HEK293 (cell line): ENCODE measurements around the gene EFNA2.
"Not testable (repeated sequence)": the region's sequence is repeated elsewhere in the genome, so short reads cannot be mapped to it uniquely, and the experiment has no call there.

ENCODE experiments used
- CTCF ChIA-PET: fragments of 350-600 bp; formaldehyde crosslinking; extraction: SDS; loops from one replicate; lab custom pipeline; 2021; ENCODE audit warnings: antibody characterized with exemption; lab: Yijun Ruan, JAX
- POLR2A ChIA-PET: fragments of 300-600 bp; formaldehyde crosslinking; extraction: SDS; loops from one replicate; lab custom pipeline; 2020; ENCODE audit warnings: antibody characterized with exemption, inconsistent platforms; lab: Yijun Ruan, JAX
- H3K27ac ChIP-seq: fragments of 200-500 bp; sonication (Bioruptor generic); 2 replicates; pipeline ENCODE4 v1.5.1; 2014; ENCODE audit warnings: low read depth, low read length, control low read depth, inconsistent platforms; ENCODE audit errors: extremely low read depth
- H3K36me3 ChIP-seq, 2 experiments: fragments of 200-500 bp in 1 of 2; sonication (Bioruptor generic) in 1 of 2; 1 replicate in 1 of 2; 2 replicates in 1 of 2; pipeline ENCODE4 v1.5.1; 2014 to 2017; ENCODE audit warnings: inconsistent platforms in 2 of 2, low read length in 2 of 2; ENCODE audit not compliant: control insufficient read depth in 2 of 2, insufficient read depth in 1 of 2
- H3K4me1 ChIP-seq: fragments of 200-500 bp; sonication (Bioruptor generic); 2 replicates; pipeline ENCODE4 v1.5.1; 2014; ENCODE audit warnings: mild to moderate bottlenecking, low read length, inconsistent platforms; ENCODE audit not compliant: control insufficient read depth, insufficient read depth
- H3K4me3 ChIP-seq: 2 replicates; pipeline ENCODE4 v1.5.1; 2011; ENCODE audit warnings: low read depth, mild to moderate bottlenecking, control low read depth, low read length, moderate library complexity
- H3K9me3 ChIP-seq: fragments of 200-500 bp; sonication (Bioruptor generic); 2 replicates; pipeline ENCODE4 v1.5.1; 2014; ENCODE audit warnings: low read depth, low read length, inconsistent platforms; ENCODE audit not compliant: control insufficient read depth, insufficient read depth
- BCL11A ChIP-seq: fragments of 450-650 bp; formaldehyde crosslinking; IDR thresholded peaks from 2 replicates; pipeline ENCODE4 v1.5.1; 2016; ENCODE audit warnings: low read depth, missing biosample characterization, missing genetic modification characterization
- BCL11B ChIP-seq: fragments of 450-650 bp; formaldehyde crosslinking; IDR thresholded peaks from 2 replicates; pipeline ENCODE4 v1.5.1; 2016; ENCODE audit warnings: low read depth, missing biosample characterization, missing genetic modification characterization
- GLIS2 ChIP-seq: fragments of 450-650 bp; formaldehyde crosslinking; IDR thresholded peaks from 2 replicates; pipeline ENCODE4 v1.5.1; 2016; ENCODE audit warnings: missing biosample characterization, missing genetic modification characterization
- KLF1 ChIP-seq: fragments of 450-650 bp; formaldehyde crosslinking; IDR thresholded peaks from 2 replicates; pipeline ENCODE4 v1.5.1; 2016; ENCODE audit warnings: missing biosample characterization, missing genetic modification characterization
- KLF8 ChIP-seq: fragments of 450-650 bp; formaldehyde crosslinking; IDR thresholded peaks from 2 replicates; pipeline ENCODE4 v1.5.1; 2016; ENCODE audit warnings: missing biosample characterization, missing genetic modification characterization
- ZBTB17 ChIP-seq: fragments of 450-650 bp; formaldehyde crosslinking; IDR thresholded peaks from 2 replicates; pipeline ENCODE4 v1.5.1; 2016; ENCODE audit warnings: missing biosample characterization, missing genetic modification characterization
- ZBTB7A ChIP-seq: fragments of 450-650 bp; formaldehyde crosslinking; IDR thresholded peaks from 2 replicates; pipeline ENCODE4 v1.5.1; 2016; ENCODE audit warnings: low read depth, missing biosample characterization, missing genetic modification characterization
- ZBTB8A ChIP-seq: fragments of 450-650 bp; formaldehyde crosslinking; IDR thresholded peaks from 2 replicates; pipeline ENCODE4 v1.5.1; 2016; ENCODE audit warnings: missing biosample characterization, missing genetic modification characterization
- ZNF600 ChIP-seq: fragments of 450-650 bp; formaldehyde crosslinking; IDR thresholded peaks from 2 replicates; pipeline ENCODE4 v1.5.1; 2016; ENCODE audit warnings: missing biosample characterization, missing genetic modification characterization
- TF ChIP-seq, protein P1 (sequence below): fragments of 450-650 bp; formaldehyde crosslinking; IDR thresholded peaks from 2 replicates; pipeline ENCODE4 v1.5.1; 2016; ENCODE audit warnings: missing biosample characterization, missing genetic modification characterization
- TF ChIP-seq, protein P2 (sequence below): fragments of 450-650 bp; formaldehyde crosslinking; IDR thresholded peaks from 2 replicates; pipeline ENCODE4 v1.5.1; 2016; ENCODE audit warnings: missing biosample characterization, missing genetic modification characterization
- TF ChIP-seq, protein P3 (sequence below): fragments of 450-650 bp; formaldehyde crosslinking; IDR thresholded peaks from 2 replicates; pipeline ENCODE4 v1.5.1; 2016; ENCODE audit warnings: missing biosample characterization, missing genetic modification characterization
- TF ChIP-seq, protein P4 (sequence below): fragments of 450-650 bp; formaldehyde crosslinking; IDR thresholded peaks from 2 replicates; pipeline ENCODE4 v1.5.1; 2016; ENCODE audit warnings: missing biosample characterization, missing genetic modification characterization
- TF ChIP-seq, protein P5 (sequence below): fragments of 450-650 bp; formaldehyde crosslinking; IDR thresholded peaks from 2 replicates; pipeline ENCODE4 v1.5.1; 2016; ENCODE audit warnings: missing biosample characterization, missing genetic modification characterization

The EFNA2 gene

DNA sequence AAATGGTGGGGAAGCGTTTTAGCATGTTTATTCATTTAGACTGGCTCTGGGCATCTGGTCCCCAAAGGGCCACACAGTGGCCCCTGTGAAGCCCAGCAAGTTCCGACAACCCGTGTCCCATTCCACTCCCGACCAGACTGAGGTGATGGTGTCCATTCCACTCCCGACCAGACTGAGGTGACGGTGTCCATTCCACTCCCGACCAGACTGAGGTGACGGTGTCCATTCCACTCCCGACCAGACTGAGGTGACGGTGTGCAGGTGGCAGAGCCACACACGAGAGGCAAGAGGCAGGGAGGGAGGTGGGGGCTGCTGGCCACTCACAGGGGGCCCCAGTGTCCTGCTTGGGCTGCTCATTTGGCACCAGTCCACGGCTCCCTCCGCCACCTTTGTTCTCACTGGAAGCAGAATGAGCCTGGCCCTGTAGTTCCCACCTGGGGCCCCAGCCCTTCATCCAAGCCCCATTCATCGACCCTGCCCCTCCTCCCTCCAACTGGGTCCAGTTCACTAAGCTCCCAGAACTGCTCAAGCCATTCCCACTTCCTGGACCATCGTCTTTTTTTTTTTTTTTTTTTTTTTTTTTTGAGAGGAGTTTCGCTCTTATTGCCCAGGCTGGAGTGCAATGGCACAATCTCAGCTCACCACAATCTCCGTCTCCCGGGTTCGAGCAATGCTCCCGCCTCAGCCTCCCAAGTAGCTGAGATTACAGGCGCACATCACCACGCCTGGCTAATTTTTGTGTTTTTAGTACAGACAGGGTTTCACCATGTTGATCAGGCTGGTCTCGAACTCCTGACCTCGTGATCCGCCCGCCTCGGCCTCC, 39.2 kb upstream of the EFNA2 start:
- H3K4me1 ChIP-seq, H3K27ac ChIP-seq, H3K9me3 ChIP-seq, H3K4me3 ChIP-seq: not testable (repeated sequence)
- peaks cover 0 to 16% of the 10 kb centered on the region in 2 experiments; a peak in 1 of 3 replicates for H3K36me3 ChIP-seq
- peak; percentile 92 for TF ChIP-seq ZNF600 (tag by site-specific recombination)
- TF ChIP-seq BCL11A = peak; percentile 89
- peak; percentile 39; the same call in 1 of the 2 replicates for TF ChIP-seq ZBTB17 (tag by site-specific recombination)
- TF ChIP-seq ZBTB7A = peak; percentile 77; the same call in 1 of the 2 replicates
- TF ChIP-seq, protein P1, sequence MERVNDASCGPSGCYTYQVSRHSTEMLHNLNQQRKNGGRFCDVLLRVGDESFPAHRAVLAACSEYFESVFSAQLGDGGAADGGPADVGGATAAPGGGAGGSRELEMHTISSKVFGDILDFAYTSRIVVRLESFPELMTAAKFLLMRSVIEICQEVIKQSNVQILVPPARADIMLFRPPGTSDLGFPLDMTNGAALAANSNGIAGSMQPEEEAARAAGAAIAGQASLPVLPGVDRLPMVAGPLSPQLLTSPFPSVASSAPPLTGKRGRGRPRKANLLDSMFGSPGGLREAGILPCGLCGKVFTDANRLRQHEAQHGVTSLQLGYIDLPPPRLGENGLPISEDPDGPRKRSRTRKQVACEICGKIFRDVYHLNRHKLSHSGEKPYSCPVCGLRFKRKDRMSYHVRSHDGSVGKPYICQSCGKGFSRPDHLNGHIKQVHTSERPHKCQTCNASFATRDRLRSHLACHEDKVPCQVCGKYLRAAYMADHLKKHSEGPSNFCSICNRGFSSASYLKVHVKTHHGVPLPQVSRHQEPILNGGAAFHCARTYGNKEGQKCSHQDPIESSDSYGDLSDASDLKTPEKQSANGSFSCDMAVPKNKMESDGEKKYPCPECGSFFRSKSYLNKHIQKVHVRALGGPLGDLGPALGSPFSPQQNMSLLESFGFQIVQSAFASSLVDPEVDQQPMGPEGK (tag by site-specific recombination) = peak; percentile 87
- peak; percentile 36 for TF ChIP-seq ZBTB8A (tag by site-specific recombination)
- TF ChIP-seq, protein P2, sequence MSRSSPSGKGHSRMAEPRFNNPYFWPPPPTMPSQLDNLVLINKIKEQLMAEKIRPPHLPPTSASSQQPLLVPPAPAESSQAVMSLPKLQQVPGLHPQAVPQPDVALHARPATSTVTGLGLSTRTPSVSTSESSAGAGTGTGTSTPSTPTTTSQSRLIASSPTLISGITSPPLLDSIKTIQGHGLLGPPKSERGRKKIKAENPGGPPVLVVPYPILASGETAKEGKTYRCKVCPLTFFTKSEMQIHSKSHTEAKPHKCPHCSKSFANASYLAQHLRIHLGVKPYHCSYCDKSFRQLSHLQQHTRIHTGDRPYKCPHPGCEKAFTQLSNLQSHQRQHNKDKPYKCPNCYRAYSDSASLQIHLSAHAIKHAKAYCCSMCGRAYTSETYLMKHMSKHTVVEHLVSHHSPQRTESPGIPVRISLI (tag by site-specific recombination) = peak; percentile 93
- TF ChIP-seq, protein P3, sequence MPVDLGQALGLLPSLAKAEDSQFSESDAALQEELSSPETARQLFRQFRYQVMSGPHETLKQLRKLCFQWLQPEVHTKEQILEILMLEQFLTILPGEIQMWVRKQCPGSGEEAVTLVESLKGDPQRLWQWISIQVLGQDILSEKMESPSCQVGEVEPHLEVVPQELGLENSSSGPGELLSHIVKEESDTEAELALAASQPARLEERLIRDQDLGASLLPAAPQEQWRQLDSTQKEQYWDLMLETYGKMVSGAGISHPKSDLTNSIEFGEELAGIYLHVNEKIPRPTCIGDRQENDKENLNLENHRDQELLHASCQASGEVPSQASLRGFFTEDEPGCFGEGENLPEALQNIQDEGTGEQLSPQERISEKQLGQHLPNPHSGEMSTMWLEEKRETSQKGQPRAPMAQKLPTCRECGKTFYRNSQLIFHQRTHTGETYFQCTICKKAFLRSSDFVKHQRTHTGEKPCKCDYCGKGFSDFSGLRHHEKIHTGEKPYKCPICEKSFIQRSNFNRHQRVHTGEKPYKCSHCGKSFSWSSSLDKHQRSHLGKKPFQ = peak; percentile 67; the same call in 1 of the 2 replicates
- TF ChIP-seq KLF1 (tag by site-specific recombination) = 0 out of 2 replicates have a peak, but pooled peaks have one; percentile 1
- peak; percentile 20; the same call in 1 of the 2 replicates for TF ChIP-seq KLF8
- TF ChIP-seq, protein P4, sequence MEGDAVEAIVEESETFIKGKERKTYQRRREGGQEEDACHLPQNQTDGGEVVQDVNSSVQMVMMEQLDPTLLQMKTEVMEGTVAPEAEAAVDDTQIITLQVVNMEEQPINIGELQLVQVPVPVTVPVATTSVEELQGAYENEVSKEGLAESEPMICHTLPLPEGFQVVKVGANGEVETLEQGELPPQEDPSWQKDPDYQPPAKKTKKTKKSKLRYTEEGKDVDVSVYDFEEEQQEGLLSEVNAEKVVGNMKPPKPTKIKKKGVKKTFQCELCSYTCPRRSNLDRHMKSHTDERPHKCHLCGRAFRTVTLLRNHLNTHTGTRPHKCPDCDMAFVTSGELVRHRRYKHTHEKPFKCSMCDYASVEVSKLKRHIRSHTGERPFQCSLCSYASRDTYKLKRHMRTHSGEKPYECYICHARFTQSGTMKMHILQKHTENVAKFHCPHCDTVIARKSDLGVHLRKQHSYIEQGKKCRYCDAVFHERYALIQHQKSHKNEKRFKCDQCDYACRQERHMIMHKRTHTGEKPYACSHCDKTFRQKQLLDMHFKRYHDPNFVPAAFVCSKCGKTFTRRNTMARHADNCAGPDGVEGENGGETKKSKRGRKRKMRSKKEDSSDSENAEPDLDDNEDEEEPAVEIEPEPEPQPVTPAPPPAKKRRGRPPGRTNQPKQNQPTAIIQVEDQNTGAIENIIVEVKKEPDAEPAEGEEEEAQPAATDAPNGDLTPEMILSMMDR (tag by site-specific recombination) = peak; percentile 51
- TF ChIP-seq, protein P5, sequence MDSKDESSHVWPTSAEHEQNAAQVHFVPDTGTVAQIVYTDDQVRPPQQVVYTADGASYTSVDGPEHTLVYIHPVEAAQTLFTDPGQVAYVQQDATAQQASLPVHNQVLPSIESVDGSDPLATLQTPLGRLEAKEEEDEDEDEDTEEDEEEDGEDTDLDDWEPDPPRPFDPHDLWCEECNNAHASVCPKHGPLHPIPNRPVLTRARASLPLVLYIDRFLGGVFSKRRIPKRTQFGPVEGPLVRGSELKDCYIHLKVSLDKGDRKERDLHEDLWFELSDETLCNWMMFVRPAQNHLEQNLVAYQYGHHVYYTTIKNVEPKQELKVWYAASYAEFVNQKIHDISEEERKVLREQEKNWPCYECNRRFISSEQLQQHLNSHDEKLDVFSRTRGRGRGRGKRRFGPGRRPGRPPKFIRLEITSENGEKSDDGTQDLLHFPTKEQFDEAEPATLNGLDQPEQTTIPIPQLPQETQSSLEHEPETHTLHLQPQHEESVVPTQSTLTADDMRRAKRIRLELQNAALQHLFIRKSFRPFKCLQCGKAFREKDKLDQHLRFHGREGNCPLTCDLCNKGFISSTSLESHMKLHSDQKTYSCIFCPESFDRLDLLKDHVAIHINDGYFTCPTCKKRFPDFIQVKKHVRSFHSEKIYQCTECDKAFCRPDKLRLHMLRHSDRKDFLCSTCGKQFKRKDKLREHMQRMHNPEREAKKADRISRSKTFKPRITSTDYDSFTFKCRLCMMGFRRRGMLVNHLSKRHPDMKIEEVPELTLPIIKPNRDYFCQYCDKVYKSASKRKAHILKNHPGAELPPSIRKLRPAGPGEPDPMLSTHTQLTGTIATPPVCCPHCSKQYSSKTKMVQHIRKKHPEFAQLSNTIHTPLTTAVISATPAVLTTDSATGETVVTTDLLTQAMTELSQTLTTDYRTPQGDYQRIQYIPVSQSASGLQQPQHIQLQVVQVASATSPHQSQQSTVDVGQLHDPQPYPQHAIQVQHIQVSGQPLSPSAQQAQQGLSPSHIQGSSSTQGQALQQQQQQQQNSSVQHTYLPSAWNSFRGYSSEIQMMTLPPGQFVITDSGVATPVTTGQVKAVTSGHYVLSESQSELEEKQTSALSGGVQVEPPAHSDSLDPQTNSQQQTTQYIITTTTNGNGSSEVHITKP (tag by site-specific recombination) = 0 out of 2 replicates have a peak, but pooled peaks have one; percentile 29
- 0 out of 2 replicates have a peak, but pooled peaks have one; percentile 44 for TF ChIP-seq BCL11B
- TF ChIP-seq GLIS2 (tag by site-specific recombination) = peak; percentile 52; the same call in 1 of the 2 replicates
- POLR2A ChIA-PET = interaction anchor here (0.6 to 7.7 kb wide), 3 partner anchors 20 to 575 kb away, joined by 8 to 231 read pairs (median 128); partner anchors contain the start of gene CIRBP
- CTCF ChIA-PET = interaction anchor here (0.6 to 5.5 kb wide), 3 partner anchors 18 to 221 kb away, joined by 3 to 299 read pairs (median 3); partner anchors contain the start of gene CIRBP
